ENCODE results near the gene ZNRF1. TPM values are rescaled to one million over a fixed set of nuclear protein-coding genes. Genes with fewer than 3 reads are reported as not detected.

The ZNRF1 gene
- total RNA-seq, 2 experiments from 2014 or later = 13.0 to 13.2 TPM

DNA sequence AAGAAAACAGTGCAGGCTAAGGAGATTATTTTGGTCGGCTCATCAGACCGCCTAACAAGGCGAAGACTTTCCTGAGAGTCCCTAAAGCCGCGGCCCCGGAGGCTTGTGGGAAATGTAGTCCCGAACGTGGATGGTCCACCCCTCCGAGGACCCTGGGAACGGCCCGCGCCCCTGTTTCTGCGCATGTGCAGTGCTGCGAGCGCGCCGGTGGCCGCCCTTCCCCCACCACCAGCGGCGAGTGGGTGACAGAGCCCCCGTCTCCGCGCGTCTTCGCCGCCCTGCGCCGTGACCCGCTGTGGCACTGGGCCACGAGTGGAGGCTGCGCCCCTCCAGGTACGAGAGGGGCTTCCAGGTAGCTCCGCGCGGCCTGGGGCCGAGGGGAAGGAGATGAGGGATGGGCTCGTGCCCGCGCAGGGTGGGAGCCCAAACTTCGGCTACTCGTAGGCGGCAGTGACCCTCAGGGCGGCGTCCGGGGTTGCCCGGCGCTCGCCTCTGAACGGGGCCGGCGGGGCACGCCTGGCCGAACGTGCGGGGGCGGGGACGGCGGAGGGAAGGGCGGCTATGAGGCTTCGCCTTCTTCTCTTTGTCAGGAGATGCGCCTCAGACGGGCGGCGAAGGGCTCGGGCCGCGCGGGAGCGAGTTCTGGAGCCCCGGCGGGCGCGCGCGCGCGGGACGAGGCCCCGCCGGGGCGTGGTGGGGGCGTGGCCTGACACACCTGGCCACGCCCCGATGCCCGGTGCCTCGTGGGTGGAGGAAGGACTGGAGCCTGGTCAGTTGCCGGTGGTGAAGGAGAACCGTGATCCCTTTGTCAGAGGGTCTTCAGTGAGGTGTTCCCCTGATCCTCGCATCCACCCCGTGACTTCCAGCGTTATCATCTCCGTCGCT lies 149.7 kb downstream of the ZNRF1 start, which contains the start of gene ZFP1:
Gene ZFP1, plus strand, starts transcription at position 214 of the 885 bp plus-strand sequence. CDS start 4,428 bp downstream, outside the sequence.
- CTCF ChIA-PET = no interaction called here
- POLR2A ChIA-PET = no interaction called here

DNA sequence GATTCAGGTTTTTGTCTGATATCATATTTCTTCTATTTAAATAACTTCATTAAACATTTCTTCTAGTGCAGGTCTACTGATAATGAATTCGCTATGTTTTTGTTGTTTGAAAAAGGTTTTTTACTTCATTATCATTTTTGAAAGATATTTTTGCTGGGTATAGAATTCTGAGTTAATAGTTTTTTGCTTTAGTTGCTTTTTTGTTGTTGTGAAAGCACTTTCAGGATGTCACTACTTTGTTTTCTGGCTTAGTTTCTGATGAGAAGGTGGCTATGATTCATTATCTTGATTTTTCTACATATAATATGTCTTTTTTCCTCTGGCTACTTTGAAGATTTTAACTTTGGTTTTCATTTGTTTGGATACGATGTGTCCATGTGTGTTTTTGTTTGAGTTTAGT lies 153.0 kb downstream of the ZNRF1 start:
- ChIA-PET POLR2A (no interaction called here), CTCF (no interaction called here)

DNA sequence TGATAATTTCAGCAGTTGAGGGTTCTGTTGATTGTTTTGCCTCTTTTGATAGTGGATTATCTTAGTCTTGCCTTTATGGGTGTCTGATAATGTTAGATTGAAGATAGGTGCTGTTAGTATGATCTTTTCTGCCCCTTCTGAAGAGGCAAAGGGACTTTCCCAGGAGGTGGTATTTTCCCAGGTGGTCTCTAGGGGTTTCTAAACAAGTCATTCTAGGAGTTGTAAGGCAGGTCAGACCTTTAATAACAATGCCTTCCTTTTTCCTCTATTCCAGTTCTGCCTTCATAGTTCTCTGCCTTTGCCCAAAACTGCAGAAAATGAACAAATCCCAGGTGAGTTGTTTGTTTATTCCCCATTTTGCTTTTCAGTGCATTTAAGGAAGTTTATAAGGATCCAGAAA lies 153.8 kb downstream of the ZNRF1 start:
- POLR2A ChIA-PET = no interaction called here
- CTCF ChIA-PET = no interaction called here

DNA sequence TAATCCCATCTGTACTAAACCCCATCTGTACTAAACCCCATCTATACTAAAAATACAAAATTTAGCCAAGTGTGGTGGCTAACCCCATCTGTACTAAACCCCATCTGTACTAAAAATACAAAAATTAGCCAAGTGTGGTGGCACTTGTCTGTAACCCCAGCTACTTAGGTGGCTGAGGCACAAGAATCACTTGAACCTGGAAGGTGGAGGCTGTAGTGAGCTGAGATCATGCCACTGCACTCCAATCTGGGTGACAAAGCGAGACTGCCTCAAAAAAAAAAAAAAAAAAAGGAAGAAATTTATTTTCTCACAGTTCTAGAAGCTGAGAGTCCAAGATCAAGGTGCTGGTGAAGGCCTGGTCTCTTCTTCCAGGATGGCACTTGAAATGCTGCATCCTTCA lies 161.6 kb downstream of the ZNRF1 start:
- CTCF ChIA-PET = interaction anchor here (0.7 kb wide), 1 partner anchor 230 kb away, joined by 3 read pairs; no protein-coding TSS in a partner anchor
- POLR2A ChIA-PET = no interaction called here

Other genes with a start within 250 kb of the ZNRF1 start
- not detected for gene FA2H, start 224.2 kb upstream of the ZNRF1 start, total RNA-seq
- gene WDR59, start 13.9 kb upstream of the ZNRF1 start, total RNA-seq = 10 to 100 TPM; 61.0 to 61.1 TPM
- not detected for gene LDHD, start 117.8 kb downstream of the ZNRF1 start, total RNA-seq
- 10 to 100 TPM; 13.1 to 19.3 TPM for gene ZFP1, start 149.5 kb downstream of the ZNRF1 start, total RNA-seq
- not detected for gene CTRB2, start 208.1 kb downstream of the ZNRF1 start, total RNA-seq
- not detected for gene CTRB1, start 220.0 kb downstream of the ZNRF1 start, total RNA-seq